IPS-NIHi7 (cell line): ENCODE results near the gene ASTN2.

ENCODE experiments used
- DNase-seq: peaks from one replicate; pipeline ENCODE4 v3.0.0; 2012; ENCODE audit warnings: mixed read lengths; ENCODE audit errors: extremely low spot score

ASTN2 gene

DNA sequence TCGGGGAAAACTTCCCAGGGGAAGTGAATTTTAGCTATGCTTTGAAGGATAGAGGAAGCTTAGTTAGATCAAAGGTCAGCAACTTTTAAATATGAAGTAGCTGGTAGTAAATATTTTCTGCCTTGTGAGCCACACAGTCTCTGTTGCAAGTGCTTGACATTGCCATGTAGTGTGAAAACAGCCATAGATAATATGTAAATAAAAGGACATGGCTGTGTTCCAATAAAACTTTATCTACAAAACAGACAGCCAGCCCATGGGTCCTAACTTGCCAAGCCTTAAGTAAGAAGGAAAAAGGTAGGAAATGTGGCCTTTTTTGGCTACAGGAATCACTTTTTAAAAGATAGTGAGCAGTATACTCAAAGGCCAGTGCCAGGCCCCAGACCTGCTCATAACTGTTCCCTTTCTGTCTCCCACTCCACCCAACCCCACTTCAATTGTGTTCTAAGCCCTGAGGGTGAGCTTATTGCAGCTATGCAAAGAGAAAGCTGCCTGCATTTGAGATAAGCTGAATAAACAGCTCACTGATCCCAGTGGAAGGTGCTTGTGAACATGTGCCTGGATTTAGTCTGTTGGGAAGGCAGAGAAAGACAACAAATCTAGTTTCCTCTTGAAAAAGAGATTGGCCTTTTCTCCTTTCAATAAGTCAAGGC is 840.7 kb downstream of the ASTN2 start:
- DNase-seq = no peak

DNA sequence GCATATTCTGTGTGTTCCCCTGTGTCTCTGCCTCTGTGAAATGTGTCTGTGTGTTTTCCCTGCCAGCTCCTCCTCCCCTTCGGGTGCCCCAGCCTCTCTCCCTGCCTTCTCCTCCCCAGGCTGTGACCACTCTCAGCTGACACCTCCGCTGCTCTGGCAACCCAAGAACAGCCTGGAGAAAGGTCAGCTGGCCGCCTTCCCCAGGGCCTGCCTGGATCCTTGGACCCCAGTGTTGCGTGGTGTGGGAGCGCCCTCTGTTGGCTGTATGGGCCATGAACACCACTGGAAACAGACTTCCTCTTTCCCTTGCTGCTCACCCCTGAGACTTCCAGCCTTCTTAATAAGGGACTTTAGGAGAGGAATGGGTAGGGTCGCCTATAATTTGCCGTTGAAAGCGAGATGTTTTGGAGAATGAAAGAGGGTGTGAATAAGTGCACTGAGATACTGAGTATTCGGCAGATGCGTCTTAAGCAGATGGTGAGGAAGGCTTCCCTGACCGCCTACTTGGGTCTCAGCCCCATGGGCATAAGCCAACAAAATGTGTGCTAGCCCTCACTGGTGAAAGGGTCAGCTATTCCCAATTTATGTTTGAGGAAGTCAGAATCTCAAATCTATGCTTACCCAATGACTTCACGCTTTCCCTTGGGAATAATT is 842.6 kb downstream of the ASTN2 start:
- DNase-seq = peak; percentile 94

DNA sequence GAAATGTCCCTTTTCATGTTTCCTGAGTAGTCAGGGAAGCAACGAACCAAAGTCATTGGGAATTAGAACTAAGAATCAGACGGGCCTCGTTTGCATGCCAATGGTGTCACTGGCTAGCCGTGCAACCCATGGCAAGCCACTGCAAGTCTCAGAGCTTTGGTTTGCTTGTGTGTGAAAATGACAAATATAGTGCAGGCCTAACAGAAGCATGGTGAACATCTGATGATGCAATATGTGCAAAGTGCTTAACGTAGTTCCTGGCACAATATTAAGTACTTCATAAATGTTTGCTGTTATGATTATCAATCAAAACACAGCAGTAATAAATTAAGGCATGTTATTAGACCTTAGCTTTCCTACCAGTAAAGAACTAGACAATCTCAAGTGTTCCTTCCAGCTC is 845.7 kb downstream of the ASTN2 start:
- DNase-seq = no peak

DNA sequence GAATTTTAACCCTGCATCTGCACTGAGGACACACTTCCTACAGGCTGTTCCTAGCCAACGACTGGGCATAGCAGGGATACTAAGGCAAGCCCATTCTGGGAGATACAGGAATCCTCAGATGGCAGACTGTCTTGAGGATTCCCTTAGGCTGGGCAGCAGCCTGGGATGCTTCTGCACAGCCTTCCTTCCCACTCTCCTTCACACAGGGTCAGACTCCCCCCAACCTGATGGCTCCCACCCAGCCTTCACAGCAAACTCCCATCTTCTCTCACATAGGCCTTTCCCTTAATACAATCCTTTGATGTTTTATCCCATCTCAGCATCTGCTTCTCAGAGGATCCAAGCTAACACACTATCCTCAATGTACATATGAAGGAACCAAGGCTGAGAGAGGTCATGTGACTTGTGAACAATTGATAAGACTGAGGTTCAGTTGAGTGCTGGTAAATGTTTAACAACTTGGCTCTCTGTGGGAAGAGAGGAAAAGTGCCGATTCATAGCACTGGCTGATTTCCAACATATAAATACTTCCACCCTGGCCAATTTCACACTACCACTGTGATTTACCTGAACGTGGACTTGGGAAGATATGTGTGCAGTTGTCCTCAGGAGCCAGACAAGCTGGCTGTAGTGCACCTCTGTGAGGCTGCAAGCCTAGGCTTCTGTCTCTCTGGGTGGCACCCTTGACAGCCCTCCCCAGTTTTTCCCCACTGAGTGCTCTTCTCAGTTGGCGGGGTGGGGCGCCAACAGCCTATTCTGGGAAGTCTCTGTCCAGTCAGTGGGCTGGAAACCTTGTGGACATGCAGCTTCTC is 848.0 kb downstream of the ASTN2 start:
- no peak for DNase-seq

DNA sequence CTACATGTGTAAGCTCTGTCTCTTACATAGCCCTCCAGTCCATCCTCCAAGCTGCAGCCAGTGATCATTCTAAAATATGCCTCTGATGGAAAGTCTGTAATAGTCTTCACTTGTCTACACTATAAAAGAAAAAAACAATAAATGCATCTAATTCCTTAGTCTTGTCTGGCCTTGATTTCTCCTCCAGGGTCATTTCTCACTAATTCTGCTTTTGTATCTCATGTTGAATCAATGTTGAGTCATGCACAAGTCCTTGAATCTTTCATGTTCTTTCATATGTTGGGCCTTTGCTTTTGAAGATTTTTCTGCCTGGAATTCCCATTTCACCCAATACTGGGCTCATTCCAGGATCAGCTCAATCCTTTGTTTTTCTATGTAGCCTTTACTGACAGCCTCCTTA is 848.9 kb downstream of the ASTN2 start:
- no peak for DNase-seq

DNA sequence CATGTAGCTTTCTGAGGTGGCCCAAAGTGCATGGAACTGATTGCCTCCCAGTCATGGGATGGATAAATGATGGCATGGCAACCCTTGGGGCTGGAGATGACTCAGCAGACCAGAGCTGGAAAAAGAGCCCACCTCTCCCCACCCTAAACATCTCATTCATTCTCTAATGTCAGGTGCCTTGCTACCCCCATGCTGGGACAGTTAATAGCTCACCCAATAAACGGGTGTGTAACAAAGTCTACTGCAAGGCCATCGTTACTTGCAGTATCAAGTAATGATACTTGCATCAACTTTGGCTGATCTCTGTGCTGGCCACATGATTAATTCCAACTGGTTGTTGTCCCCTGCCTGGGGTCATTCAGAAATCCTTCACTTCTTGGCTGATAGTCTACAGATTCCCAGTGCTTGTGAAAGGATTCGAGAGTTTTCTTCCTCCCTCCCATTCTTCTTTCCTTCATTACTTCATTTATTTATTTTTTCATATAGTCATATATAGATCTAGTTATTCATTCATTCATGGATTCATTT is 850.5 kb downstream of the ASTN2 start:
- no peak for DNase-seq

DNA sequence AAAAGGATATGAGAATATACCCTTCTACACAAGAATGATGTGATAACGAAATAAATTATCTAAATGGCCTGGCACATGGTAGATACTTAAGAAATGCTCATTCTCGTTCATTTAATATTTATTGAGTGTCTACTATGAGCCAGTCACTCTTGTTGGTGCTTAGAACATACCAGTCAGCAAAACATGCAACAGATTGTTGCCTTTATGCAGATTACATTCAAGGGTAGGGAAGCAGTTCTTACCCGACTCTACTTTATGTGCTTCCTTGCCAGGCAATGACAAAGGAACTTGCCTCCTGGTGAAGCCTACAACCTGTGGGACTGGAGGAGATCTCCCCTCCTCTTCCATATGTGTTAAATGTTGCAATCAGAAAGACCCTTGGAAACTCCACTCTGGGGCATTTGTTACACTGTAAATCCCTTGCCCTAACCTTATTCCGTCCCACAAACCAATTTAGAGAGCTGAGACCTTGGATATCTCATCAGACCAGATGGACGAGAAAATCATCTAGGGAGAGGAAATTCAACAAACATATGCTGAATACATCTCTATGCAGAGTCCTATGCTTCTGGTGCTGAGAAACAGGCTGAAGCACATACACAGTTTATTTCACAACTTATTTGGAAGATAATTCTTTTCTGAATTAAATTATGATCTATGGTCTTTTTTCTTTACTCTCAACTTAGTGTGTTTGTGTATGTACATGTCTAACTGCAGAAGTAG is 855.9 kb downstream of the ASTN2 start:
- no peak for DNase-seq

DNA sequence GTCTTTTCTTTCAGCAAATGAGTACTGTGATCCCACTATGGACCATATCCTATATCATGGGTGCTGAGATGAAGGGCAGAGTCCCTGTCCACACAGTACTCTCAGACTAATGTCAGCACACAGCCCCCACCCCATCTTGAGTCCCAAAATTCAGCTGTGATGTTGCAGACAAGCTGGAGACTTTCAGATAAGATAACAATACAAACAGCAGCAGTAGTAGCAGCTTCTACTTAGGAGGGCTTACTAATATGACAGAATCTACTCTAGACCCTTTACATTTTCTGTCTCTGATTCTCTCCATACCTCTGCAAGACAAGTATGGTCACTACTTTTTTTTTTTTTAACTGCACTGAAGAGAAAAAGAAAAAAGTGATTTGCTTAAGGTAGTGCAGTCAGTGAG is 856.8 kb downstream of the ASTN2 start:
- no peak for DNase-seq

DNA sequence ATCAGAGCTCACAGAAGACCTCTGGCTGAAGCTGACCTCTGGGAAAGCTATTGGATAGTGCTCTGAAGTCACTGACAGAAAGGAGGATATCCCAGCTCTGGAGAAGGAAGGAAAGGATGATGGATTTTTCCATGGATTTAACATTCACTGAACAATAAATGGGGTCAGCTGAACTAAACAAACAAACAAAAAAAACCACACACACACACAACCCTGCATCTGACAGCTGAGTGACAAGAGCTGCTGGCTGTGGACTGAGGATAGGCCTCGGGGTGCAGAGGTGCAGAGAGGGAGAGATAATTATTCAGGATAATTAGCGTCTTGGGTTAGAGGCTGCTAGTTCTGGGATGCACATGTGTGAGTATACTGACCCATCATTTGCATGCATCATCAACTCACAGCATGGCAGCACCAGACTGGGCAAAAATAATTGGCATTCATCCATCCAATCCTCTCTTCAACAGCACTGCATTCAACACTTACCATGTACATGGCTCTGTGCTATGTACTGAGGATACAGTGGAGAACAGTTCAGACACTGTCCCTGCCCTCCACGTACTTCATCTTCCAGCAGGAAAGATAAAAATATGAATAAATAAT is 859.2 kb downstream of the ASTN2 start:
- no peak for DNase-seq

DNA sequence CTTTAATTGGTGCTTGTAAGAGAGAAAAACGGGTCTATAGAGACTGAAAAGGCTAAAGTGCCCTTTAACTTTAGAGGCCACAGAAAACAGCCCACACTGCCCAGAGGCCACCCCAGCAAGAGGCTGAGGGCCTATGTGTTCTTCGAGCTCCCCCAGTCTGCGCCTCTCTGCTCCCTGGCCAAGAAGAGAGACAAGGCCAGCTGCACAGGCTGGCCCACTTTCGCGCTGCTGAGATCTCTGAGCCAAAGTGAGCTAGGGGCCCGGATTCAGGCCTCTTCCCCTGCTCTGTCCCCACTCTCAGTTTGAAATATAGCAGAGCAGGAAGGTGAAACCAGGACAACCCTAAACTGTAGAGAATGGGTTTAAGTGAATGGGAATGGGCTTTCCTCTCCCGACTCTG is 859.7 kb downstream of the ASTN2 start:
- no peak for DNase-seq

DNA sequence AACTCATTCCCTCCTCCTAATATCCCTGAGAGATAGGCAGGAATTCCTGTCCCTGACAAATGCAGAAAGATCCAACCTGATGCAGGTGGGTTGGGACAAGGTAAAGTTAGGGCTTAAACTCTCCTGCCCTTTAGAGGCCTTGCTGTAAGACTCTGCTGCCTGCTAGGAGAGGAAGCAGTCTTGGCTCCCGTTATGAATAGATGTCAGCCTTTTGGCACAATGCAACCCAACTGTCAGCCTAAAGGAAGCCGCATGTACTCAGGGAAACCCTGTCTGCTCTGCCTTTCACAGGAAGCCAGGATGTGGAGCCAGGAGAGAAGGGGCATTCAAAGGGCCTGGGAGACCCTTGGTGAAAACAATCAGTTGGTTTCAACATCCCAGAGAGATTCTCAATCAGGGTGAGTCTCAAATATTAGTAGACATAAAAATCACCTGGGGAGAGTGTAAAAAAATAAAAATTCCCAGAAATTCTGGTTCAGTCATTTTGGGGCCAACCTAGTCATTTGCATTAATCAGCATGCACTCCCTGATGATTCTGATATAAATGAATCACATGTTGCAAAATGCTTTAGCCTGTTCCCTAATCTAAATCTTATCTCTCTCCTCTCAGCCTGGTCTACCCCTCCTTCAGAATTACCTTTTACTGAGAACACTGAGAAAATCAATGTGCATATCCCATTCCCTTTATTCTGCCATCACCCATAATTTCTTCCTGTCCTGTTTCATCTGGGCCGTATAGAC is 864.0 kb downstream of the ASTN2 start:
- no peak for DNase-seq

DNA sequence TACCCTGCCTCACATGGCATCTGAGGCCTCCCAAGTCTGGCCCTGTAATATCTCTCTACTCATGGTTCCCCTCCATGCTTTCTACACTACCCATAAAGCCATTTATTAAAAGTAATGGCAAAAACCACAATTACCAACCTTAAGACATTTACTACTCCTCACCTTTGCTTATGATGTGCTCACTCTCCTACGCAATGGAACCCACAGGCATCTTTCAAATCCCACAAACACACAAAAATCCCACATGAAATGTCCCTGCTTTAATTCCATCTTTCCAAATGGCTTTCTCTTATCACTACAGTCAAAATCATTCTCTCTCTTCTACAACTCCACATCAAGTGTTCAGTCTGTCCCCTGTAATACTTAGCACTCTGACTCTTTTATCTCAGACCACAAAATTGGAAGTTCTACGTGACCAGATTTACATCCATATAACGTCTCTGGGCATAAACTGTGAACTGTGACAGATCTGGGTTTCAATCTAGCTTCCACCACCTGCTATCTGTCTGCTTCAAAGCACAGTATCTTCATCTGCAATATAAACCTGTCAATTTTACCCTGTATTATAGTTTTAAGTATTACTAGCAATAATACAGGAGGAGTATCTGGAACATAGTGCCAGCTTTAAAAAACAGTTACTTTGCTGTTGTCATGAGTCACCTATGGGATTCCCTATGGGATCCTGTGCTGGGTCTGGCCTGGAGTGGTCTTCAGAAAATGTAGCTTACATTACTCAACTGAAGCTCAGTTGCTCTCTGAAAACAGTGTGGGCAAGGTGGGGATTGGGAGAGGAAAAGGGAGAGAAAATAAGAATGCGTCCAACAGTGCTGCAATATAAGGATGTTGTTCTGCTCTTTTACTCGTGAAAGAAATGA is 864.8 kb downstream of the ASTN2 start:
- DNase-seq = no peak

DNA sequence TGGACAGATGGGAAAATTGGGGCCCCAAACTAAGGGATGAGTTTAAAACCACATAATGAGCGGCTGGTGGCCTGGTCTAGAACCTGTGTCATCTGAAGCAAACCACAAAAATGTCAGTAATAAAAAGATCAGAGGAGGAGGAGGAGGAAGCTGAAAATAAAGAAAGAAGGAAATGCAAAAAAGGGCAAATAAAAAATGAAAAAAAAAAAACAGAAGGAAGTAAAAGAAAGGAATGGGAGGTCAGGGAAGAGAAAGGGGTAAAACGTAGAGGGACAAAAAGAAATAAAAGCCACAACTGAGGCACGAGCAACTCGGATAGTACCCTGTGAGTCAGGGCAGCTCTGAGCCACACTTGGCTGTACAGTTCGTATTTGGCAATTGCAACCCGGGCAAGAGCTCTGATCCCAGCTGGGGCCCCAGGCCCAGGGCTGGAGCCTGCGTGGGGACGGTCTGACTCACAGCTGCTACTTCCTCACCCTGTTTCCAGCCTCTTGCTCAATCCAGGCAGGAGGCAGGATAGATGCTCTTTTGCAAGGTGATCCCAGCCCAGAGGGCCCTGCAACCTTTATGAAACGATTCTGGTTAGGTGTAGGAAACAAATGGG is 865.7 kb downstream of the ASTN2 start:
- DNase-seq = peak; percentile 39

DNA sequence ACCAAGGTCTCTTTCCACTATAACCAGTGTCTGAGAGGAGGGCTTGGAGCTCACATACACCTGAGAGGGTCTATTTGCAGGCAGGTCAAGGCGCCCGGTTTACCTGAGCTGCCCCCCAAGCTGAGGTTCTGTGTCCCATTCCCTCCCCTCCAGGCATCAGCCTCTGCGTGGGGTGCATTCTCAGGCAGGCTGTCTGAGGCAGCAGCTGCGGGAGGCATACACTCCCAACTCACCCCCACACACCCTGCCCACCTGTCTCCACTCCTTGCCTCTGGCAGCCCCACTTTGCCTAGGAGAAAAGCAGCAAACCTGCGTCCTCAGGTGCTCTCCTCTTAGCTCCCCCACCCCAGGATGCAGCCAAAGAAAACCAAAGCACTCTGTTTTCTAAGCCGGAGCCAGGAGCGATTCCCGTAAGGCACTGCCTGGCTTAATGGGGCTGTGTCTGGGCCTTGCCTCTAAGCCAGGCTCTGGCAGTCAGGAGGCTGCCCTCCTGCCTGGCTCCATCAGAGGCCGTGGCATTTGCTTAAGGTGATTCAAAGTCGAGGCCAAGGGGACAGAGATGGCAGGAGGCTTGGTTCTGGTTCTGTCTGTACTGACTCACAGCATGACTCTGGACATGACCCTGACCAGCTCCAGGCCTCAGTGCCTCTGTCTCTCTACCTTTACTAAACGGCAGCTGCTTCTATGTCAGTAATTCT is 867.0 kb downstream of the ASTN2 start:
- peak; percentile 24 for DNase-seq

DNA sequence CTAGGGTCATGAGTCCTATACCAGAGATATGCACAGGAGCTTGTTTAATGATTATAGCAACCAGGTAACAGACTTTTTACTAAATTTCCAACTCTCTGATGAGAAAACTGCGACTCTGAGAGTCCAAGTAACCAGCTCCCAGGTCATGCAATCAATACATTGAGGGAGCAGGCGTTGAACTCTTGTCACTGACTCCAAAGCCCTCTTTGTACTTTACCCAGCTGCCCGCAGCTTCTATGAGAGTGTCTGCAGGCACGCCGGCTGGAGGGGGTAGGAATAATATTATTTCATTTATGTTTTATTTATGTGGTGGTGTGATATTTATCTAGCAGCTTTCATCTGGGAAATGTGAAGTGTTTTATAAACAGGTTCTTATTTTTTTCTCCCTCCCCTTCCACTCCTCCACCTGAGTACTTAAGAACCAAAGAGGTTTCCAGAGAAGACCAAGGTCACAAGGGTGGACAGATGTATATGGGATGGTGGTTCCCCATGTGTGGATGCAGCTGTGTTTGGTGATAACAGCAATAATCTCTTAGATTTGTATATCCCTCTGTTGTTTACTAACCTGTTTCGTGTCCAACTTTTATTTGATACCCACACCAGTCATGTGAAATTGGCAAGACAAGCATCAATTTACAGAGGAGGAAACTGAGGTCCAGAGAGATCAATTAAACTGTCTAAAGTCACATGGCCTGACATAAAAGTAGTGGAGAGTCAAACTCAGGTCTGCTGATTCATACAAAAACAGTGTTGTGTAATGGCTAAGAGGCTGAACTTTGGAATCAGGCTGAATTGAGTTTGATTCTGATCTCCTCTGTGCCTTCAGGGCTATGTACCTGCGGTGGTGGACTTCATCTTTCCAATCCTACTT is 867.9 kb downstream of the ASTN2 start:
- no peak for DNase-seq

DNA sequence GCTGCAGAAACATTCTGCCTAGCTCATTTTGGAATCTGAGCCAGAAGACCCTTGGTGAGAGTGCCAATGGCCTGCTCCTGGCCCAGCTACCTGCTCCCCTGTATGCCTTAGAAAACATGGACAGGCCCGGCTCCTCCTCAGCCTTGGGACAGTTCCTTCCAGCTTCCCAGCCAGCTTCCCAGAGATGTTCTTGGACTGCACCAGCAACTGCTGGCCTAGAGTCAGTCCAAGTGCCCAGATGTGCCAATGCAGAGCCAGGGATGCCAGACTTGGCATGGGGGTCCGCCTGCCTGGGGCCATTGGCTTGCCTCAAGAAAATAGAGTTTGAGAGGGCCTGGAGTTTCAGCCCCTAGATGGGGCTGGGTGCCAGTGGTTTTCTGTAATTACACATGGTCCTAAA is 870.0 kb downstream of the ASTN2 start:
- no peak for DNase-seq

DNA sequence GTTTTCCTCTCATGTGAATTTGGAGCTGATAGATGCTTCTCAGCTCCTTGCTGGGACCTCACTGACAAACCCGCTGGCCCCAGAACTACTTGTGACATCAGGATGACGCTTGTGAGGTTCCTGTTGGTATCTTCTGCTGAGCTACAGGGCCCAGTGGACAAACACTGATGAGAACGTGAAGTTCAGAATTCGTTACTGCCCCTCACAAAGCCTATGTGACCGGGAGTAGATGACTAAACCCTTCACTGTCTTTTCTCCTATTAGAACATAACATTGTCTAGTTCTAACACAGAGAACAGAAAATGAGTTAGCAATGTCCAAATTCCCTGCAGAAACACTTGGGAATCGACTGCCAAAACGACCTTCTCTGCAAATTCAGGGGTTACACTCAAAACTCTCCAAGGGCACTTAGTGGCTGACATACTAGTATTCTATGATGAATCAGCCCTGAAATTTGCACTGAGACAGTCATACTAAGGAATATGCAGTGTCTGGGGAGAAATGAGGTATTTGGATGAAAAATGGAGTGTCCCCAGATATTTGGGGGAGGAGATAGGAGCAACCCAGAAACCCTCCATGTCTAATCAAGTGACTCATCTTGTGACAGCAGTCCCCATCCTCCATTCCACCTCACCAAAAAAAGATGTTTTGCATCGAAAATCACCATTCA is 871.0 kb downstream of the ASTN2 start:
- DNase-seq = no peak
